Erythroblast (primary cell): ENCODE measurements around the gene HLA-C.

Experiments used
- GATA1 ChIP-seq: IDR thresholded peaks from 2 replicates; pipeline ENCODE4 v1.6.1; 2011; ENCODE audit warnings: low read depth, mild to moderate bottlenecking, control low read depth, low read length, moderate library complexity
- POLR2A ChIP-seq: IDR thresholded peaks from 2 replicates; pipeline ENCODE4 v1.6.1; 2011; ENCODE audit warnings: mild to moderate bottlenecking, low read length

GRCh38 chr6:31293343-31293742 is 21.5 kb upstream of the HLA-C start:
- TF ChIP-seq POLR2A = no peak
- no peak for TF ChIP-seq GATA1
